GM21786 (cell line): Measurements from ENCODE around the gene DUSP22.
A peak's percentile ranks its signal among the peaks of the same experiment; 100 is the strongest.
"Not testable (repeated sequence)": the region's sequence is repeated elsewhere in the genome, so short reads cannot be mapped to it uniquely, and the experiment has no call there.

Source experiments
- ATAC-seq: cut with Tn5 transposase; IDR thresholded peaks from one replicate; pipeline ENCODE4 v1.9.1; 2021; ENCODE audit not compliant: unreplicated experiment

The DUSP22 gene

DNA sequence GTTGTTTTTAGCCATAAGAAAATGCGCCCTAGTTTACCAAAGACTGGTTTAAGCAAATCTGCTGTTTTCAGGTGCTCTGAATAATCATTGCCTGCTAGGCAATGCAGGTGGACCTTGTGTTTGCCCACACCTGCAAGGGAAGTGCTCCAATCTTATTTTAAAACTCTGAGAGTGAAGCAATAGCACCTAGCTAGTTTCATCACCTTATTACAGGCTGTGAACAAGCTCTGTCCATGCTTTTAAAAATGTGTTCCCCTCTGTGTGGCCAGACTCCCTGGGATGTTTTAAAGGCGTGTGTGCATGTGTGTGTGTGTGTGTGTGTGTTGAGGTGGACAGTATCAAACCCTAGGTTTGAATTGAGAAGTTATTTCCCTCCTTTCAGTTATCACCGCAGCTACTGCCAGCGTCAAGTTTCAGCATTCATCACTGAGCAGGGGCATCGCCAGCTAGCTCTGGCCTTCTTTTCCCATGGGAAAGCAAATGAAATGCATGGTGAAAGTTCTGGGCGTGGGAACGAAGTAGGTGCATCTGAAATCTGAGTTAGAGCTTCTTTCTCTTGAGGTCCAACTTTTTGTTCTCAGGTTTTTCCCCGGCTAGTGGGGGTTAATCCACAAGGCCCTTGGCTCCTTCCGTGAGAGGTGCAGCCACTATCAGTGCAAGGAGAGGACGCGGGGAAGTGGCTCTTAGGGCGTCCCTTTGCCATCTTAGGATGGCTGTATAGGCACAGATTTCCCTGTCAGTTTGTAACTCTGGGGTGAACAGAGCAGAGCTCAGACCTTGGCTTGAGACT is 30.8 kb downstream of the DUSP22 start:
- ATAC-seq, result no peak

DNA sequence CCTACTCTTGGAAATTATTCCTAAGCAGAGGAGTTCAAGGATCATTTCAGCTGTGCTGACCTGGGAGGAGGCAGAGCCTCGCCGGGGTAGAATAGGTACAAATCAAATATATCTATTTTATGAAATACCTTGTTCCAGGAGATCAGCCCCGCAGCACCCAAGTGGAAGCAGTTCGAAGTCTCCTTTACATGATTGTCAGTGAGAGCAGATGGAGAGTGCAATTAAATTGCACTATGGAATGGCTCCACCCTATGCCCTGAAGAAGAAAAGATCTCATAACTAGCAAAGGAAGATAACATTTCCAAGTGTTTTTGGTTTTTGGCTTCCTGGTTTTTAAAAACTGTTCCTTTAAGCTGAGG is 31.4 kb downstream of the DUSP22 start:
- no peak for ATAC-seq

DNA sequence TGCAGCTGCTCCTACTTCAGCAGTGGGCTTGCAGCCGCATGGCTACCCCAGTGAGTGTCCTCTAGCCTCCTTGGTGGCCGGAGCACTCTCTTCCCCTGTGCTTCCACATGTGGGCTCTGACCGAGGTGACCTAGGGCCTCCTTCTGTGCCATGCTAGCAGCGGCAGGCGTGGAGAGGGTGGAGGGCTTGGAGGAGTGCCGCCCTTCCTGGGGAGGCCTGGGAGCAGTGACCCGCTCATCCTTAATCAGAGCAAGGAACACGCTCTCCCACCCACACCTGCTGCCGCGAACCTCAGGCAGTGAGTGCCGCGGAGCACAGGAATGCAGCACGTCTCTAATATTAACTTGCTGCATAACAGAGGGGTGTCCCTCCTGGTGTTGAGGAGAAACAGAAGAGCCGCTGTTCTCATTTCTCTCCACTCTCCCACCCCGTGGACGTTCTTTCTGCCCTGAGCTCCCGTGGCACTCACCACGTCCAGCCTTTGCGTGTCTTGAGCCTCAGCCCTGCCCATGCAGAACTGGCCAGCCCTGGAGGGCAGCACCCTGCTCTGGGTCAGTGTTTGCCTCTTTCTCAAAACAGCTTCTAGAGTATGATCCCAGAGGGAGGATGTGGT is 31.9 kb downstream of the DUSP22 start:
- ATAC-seq, result no peak

DNA sequence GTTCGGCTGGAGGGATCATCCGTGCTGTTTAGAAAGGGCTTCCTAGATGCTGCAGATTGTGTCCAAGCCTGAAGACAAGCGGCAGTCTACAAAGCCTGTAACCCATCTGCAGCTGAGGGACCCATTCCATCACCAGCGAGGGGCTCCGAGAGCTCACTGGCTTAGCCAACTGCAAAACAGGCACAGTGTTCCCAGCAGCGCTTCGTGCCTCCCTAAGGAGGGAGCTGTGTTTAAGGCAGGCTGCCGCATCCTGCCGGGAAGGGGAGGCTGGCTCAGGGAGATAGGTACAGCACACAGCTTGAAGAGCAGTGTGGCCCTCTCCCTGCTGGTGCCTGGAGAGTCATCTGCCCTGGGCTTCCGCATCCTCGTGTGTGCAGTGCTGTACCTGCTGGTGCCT is 32.4 kb downstream of the DUSP22 start:
- no peak for ATAC-seq

- not testable (repeated sequence) for ATAC-seq
These were observed 33.0 kb downstream of the DUSP22 start for GRCh38 chr6:325161-325860.

DNA sequence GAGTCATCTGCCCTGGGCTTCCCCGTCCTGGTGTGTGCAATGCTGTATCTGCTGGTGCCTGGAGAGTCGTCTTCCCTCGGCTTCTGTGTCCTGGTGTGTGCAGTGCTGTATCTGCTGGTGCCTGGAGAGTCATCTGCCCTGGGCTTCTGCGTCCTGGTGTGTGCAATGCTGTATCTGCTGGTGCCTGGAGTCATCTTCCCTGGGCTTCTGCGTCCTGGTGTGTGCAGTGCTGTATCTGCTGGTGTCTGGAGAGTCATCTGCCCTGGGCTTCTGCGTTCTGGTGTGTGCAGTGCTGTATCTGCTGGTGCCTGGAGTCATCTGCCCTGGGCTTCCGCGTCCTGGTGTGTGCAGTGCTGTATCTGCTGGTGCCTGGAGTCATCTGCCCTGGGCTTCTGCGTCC is 33.8 kb downstream of the DUSP22 start:
- not testable (repeated sequence) for ATAC-seq

- ATAC-seq, result no peak
These were observed 34.7 kb downstream of the DUSP22 start for GRCh38 chr6:326896-327537.

DNA sequence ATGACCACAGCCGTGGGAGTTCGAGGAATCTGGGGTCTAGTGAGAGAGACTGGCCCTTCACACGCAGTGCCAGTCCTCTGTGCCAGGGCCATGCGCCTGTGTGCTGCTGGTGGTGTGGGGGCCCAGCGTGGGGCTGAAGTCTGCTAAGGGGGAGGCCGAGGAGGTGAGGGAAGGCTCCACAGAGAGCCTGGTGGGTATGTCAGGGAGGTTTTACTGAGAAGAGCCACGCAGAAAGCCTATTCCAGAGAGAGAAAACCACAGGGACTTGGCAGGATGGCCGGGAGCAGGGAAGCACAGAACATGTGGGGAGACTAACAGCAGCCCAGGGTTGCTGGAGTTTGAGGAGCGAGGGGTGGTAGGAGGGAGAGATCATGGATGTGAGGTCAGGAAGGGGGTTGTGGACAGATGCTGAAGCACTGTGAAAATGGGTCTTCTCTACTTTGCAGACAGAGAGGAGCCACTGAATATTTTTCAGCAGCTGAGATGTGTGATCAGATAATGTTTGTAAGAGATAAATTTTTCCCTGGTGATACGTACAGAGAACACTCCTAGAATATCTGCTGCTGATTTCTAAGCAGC is 35.3 kb downstream of the DUSP22 start:
- no peak for ATAC-seq

DNA sequence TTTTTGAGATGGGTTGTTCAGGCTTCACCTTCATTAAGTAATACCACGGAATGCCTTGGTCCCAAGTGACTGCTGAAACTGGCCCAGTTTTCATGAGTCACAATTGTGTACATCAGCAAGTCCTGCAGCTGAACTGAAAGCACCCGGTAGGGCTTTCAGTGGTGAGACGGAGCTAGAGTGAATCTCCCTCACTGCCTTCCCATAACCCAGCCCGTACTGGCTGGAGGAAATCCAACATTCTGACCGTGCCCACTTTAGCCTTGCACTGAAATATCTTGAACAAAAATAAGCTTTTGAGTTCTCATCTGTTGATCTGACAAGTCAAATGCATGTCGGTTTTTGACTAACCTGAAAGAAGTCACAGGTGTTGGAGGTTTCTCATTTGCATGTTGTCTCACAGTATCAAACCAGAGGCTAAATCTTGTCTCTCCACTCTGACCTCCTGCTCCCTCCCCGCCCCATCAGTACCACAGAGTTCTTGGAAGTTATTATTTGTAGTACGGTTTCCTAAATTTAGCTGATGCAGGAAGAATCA is 35.9 kb downstream of the DUSP22 start:
- ATAC-seq, result peak; percentile 66

DNA sequence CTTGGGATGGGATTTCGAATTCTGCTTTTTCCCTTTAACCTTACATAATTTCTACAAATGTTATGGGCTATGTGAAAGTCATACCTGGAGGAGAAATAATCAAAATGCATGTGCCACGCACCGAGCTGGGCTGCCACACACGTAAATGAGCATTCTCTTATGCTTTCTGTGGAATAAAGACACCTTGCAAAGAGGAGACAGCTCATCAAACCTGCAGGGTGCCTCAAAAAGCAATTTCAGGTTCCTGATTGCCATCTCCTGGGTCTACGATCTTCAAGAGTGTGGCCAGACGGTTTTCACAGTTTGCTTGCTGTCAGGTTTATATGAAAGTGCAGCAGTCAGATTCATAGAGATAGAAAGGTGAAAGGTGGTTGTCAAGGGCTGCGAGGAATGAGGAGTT is 36.6 kb downstream of the DUSP22 start:
- no peak for ATAC-seq

DNA sequence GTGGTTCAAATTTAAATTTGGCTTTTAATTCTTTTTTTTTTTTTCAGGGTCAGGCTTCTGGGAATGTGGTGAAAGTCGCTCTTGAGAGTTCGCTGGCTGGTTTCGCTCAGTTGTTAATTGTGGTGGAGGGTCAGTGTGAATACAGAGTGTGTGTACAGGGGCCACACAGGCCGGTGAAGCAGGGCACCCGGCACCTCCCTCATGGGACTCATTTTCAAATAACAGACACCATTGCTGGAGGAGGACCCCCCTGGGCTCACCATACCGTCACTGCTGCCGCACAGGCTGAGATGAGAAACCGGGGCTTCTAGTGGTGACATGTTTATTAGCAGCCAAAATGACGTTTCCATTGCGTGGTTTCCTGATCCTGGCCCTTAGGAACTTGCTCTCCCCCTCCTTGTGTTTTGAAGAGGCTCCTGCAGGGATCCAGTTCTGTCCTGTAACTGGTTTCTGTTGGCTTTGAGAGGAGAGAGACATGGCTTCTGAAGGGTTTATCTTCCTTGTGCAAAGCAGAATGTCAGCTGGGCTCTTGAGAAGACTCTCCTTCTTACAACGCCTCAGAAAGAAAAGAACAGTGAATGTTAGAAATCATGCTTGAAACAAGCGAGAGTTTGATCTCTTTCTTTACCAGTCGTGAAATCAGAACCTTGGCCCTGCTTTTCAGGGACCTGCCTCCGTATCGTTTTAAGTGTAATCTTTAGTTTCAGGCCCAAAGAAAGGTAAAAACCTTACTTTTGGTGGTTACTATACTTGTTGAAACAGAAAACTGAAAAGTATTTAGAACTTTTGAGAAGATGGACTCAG is 37.8 kb downstream of the DUSP22 start:
- ATAC-seq, result no peak

- ATAC-seq, result no peak
These were observed 38.7 kb downstream of the DUSP22 start for GRCh38 chr6:330948-331347.

DNA sequence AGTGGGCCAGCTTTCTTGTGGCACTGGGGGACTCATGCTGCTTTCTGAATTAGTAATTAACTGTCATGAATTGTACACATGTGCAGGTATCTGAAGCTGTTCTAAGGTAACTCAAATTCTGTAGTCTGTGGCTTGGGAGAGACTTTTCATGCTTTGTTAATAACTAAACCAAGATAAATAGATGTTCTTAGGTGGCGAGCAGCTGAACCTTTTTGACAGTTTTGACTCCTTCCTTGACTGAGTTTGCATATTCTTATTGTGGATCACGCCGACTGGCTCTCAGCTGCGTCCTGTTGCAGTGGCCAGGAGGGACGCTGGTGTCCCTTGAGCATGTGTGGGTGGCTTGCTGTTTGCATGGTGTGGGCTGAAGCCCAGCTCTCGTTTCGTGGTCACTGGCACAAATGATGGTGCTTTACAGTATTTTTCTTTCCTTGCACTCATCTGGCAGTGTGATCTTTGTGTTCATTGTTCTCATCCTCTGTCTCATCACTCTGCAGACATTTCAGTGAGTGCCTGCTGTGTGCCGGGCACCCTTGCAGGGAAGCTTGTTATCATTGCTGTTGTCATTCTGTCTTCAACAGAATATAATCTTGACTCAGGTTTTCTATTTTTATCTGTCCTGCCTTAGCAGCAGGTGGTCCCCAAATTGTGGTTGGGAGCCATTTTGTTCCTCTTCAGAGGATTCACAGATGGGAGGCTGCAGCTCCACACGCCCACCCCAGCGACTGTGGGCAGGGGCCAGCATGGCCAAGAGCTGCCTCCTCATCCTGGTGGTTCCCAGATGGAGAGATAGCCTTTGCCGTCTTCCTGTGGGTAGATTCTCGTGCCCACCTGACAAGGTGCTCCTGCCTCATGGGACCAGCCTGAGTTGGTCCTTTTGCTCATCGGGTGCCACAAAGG is 39.6 kb downstream of the DUSP22 start:
- peak; percentile 40 for ATAC-seq

GRCh38 chr6:332671-333070 is 40.4 kb downstream of the DUSP22 start:
- no peak for ATAC-seq

DNA sequence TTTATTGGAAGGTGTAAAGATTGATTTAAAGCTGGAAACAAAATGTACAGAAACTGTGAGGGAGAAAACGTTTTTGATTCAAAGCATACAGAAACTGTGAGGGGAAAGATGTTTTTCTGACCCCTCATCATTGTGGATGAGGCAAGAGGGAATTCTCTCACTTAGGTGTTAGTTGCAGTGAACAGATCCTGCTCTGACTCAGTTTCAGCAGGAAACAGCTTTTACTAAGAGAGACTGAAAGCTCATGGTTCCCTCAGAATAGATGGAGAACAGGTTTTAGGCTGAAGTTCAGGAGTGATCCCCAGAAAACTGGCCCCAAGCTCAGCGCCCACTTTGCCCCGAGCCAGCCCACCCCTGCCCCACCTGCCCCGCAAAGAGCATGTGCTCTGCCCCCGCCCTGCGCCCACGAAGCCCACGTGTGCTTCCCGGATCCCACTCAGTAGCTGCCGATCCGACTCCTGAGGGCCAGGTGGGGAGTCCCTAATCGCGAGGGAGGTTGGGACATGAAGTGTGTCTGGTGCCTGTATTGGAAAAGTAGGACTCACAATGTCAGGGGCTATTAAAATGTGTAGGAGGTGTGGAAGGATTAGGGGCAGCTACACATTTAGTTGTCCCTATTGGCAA is 41.2 kb downstream of the DUSP22 start:
- no peak for ATAC-seq

DNA sequence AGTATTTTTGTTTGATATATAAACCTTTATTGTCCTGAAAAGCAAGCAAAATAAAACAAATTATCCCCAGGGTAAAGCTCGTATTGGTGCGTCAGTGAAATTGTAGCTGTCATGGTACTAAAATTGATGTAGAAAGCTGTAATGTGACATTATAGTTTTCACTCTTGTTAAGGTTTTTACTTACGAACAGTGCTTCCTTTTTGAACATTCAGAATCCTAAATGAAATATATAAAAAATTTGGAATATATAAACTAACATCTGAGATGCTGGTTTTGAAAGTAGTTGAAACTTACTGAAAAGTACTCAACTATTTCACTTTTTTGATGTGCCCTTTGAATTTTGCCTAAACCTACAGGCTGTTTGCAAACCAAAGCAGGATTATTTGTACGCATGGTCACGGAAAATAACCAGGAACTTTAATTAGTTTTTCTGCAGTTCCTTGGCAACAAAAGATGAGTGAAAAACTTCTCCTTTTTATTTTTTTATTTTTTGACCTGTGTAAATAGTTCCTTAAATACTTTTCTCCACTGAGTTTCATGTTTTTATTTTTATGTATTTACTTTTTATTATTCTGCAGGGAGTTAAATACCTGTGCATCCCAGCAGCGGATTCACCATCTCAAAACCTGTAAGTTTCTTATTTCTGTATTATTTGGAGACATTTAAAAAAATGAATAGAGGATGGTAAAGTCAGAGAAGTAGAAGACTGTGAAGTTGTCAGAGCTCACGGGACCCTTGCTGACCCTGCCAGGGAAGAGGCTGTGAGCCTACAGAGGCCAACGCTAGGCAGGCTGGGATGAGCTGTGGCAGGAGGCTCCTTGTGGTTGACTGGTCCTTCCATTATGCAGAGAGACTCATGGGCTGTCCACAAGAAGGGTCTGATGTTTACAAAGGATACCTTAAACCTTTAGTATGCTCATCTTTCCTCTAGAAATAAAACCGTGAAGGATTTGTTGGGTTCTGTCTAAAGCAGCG is 42.5 kb downstream of the DUSP22 start:
- ATAC-seq, result no peak

DNA sequence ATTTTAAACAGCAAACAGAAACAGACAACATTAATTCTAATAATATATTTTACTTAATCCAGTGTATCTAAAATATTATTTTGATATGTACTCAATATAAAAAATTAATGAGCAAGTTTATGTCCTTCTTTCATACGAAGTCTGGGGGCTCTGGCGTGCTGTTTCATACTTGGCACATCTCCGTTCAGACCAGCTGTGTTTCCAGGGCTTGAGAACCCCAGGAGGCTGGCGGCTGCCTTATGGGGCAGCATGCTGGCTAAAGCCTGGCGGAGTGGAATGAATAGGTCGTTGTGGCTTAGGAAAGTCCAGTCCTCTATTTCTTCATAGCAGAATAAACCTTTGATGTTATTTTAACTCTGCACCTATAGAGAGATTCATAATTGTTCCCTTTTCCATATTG is 43.3 kb downstream of the DUSP22 start:
- no peak for ATAC-seq
